ENCODE results near the gene TPT1.

TPT1 gene

DNA sequence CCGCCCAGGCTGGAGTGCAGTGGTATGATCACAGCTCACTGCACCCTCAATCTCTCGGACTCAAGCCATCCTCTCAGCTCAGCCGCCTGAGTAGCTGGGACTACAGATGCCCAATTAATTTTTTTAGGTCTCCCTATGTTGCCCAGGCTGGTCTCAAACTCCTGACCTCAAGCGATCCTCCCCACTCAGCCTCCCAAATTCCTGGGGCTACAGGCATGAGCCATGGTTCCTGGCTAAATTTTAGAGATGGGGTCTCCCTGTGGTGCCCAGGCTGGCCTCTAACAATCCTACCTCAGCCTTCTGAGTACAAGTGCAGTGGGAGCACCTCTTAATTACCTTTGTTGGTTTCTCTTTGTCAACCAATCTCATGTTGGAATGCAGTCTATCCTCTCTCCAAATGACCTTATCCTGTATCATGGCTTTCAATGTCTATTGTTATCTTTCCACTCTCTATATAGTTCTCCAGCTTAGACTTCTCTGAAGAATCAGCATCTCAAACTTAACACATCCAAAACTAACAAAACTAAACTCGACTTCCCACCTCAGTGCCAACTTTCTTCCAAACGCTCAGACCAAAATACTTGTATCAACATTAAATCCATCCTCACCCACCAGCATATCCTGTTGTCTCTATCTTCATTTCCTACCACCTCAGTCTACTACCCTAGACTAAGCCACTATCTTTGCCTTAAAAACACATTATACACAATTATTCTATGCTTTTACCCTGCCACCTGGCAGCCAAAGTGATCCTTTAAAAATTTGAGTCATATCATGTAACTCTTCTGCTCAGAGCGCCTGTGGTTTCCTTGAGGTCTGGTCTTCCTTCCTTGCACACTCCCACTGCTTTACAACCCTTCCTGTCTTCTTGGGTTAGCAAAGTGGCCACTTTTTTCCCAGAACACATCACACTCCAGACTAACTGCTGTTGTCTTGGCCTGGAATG lies 6.7 kb downstream of the TPT1 start:
- DNase-seq, result peak; percentile 27 to 61

DNA sequence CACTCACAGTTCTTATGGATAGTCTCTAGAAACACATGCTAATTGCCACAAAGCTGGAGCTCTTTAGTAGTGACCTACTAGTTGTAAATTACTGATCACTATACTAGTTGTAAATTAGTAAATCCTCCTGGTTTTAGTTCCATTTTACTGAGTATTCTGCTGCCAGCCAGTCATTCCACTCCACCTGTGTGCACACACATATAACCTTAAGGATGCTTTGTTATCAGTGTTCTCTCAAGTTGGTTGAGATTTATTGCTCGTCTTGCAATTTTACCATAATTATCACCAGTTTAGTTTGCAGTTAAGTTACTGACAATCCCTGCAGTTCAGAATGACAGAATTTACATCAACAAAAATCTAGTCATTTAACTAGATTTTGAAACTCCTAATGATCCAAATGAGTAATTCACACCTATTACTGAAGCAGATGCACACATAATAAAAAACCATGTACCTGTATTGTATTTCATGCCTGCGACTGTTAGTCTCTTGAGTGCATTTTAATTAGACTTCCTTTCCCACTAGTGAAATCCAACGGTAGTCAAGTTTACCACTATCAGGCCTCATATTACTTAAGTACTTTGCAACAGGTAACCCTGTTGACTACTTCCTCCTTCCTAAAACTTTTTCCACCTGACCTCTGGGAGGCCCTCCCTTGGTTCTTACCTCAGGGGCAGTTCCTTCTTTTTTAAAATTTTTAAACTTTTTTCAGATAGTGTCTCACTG lies 7.6 kb downstream of the TPT1 start:
- no peak for DNase-seq

DNA sequence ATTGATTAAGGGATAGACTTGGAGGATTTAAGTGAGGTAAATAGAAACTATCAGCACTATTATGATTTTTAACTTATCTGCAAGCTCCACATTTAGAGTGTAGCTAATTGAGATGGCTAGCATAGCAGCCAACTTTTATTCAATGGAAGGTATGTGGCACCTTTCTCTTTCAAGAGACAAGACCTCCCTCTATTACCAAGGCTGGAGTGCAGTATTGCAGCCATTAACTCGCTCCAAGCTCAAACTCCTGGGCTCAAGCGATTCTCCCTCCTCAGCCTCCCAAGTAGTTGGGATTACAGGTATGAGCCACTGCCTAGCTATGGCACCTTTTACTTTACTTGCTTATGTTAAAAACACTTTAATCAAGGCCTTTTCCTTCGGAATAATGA lies 8.2 kb downstream of the TPT1 start:
- no peak for DNase-seq

DNA sequence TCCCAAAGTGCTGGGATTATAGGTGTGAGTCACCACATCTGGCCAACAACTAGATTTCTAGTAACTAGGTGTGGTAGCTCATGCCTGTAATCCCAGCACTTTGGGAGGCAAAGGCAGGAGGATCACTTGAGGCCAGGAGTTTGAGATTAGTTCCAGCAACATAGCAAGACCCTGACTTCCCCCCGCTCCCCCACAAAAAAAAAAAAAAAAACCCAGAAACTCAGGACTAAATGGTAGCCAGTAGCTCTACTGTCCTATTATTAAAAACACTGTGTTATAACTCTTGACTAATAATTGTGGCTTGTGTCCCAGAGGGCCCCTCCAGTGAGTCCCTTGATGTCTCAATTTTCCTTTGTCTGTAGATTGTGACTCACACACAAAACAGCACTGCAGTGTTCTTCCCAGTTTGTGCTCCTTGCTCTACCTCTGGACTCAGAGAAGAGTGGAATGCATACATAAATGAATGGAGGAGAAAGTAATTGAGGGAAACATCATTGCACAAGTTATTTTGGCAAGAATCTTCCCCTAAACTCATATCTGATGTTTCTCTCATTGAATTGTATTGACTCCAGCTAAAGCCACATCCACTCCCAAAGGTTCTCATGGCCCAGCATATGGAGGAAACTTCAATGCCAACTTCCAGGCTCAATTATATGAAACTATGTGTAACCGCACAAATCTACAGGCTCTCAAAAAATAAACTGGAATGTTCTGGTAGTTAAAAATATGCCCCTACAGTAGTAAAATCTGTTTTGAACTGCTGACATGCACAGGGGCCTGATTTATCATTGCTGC lies 8.8 kb downstream of the TPT1 start:
- no peak for DNase-seq

GRCh38 chr13:45331692-45332035 lies 9.3 kb downstream of the TPT1 start:
- no peak for DNase-seq

DNA sequence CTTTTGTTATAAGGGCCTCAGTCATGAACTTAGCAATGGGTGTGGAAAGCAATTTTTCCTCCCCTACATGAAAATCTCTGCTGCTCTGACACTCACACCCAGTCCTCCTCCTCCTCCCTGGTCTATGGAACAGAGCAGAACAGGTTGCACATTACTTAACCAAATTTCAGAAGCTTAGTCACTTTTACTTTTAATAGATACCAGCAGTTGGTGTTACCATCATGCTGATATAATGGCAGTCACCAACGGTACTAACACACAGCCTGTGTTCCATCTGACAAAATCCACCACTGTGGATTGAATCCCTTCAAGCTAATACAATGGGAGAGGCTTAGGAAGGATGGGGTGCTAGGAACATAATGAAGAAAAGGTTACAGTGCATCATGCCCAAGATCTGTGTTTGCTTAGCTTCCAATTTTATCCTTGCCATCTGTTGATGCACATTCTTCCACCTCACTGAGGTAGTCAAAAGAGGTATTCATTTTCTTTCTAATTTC lies 9.8 kb downstream of the TPT1 start:
- DNase-seq, result no peak

DNA sequence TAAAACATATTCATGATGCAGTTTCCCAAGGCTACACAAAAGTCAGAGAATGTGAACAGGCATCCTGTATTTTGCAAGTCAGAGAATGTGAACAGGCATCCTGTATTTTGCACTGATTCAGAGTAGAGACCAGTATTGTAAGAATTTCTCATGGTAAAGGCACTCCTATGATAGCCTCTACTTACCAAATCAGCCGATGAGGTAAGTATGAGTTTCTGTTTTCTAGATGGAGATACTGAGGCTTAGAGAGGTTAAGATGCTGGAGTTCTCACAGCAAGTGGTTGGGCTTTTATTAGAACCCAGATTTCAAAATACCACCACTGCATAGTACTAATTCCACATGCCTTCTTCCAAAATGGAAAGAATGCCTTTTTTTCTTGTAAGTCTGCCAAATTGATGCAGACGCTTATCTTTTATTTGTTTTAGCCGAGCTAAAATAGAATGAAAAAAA lies 12.3 kb downstream of the TPT1 start:
- no peak for DNase-seq

GRCh38 chr13:45327253-45327955 lies 13.6 kb downstream of the TPT1 start:
- no peak for DNase-seq

- no peak for DNase-seq
These were observed 15.2 kb downstream of the TPT1 start for GRCh38 chr13:45325806-45326205.

GRCh38 chr13:45320876-45321629 lies 19.9 kb downstream of the TPT1 start:
- no peak for DNase-seq

DNA sequence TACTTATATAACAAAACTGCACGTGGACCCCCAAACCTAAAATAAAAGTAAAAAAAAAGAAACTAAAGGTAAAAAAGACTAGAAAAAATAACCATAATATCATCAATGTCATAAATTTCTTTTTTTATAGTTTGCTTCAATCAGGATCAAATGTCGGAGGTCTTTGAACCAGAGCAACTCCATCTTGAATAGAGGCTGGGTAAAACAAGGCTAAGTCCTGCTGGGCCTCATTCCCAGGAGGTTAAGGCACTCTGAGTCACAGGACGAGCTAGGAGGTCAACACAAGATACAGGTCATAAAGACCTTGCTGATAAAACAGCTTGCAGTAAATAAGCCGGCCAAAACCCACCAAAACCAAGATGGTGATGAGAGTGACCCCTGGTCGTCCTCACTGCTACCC lies 24.0 kb downstream of the TPT1 start:
- DNase-seq, result no peak

DNA sequence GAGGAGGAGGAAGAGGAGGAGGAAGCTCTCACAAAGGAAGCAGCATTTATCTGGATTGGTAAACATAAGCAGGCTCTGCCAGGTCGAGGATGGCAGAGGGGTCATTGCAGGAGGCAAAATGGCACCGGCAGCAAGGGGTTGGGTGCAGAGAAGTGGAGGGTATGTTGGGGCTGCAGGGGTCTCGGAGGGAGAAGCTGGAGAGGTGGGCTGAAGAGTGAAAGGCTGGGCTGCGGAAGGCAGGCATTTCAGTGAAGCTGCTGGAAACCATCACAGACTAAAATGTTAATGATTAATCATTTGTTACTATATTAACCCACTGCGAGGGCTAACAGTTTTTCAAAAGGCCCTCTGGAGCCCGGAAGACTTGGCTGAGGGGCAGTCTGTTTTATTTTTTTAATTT lies 24.6 kb downstream of the TPT1 start:
- DNase-seq, result no peak

DNA sequence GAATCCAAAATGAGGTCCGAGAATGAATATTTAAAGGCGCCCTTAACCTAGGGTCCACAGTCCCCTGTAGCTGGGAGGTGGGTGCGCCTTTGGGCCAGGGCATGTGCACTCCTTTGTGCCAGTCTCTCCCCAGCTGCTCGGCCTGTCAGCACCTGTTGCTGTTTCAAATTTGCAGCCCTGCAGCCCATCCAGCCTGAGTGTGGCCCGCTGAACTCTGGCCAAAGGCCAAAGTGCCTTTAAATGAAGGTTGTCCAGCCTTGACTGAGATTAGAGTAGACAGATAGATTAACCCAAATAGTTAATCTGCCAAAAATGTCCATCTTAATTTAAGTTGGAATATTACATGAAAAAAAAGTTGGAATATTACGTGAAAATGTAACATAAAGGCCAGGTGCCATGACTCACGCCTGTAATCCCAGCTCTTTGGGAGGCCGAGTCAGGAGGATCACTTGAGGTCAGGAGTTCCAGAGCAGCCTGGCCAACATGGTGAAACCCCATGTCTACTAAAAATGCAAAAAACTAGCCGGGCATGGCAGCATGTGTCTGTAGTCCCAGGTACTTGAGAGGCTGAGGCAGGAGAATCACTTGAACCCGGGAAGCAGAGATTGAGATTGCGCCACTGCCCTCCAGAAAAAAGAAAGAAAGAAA lies 25.3 kb downstream of the TPT1 start:
- no peak for DNase-seq

DNA sequence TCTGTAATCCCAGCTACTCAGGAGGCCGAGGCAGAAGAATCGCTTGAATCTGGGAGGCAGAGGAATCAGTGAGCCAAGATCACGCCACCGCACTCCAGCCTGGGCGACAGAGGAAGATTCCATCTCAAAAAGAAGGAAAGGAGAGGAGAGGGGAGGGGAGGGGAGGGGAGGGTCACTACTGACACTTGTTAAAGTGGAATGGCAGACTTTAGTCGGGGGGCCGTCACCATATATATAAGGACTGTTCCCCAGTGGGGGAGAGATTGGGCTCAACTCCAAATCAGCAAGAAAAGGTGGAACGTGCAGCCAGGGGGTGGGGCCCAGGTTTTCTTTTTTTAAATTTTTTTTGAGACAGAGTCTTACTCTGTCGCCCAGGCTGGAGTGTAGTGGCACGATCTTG lies 26.2 kb downstream of the TPT1 start:
- no peak for DNase-seq

DNA sequence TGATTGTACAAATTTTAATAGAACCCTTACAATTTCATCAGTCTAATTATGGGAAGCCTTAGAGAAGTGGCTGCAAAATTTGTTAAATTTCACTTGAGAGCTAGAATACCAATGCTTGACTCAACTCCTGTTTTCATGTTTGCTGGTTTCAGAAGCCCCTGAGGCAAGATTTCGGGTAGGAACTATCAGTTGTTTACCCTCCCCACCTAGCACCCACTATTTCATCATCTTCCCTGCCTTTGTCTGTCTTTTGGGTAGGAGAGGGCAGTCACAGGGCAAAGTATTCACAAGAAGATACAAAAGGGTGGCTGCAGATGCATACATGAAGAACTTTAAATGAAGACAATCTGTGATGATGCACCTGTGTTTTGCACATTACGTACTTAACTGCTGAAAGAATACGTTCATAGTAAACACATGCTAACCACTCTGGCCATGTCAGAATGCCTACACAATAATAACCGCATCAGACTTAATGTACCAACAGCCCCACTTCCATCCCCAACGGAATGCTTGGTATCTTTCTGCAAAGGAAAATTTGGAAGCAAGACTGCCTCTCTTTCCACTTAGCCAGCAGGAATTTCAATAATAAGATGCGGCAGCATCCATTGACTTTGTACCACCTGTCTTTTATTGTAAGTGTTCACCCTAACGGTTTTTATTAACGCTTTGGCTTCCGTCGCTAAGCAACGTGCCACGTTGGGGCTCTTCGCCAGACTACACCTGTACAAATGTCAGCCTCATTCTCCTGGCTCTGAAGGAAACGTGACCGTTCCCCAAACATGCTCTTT lies 30.4 kb downstream of the TPT1 start:
- DNase-seq, result no peak

GRCh38 chr13:45306966-45307365 lies 34.0 kb downstream of the TPT1 start:
- DNase-seq, result no peak

DNA sequence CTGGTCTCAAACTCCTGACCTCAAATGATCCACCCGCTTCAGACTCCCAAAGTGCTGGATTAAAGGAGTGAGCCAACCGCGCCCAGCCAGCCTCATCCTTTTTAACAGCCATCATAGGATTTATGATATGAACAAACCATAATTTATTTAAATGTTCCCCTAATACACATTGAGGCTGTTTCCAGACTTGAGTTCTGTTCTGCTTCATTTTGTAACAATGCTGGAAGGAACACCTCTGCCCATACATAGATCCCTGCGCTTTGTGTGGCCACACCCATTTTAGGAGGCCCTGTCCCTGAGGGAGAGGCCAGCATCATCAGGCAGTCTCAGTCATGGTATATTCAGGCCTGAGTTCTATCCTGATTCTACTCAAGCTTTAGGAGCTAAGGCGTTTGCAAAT lies 35.9 kb downstream of the TPT1 start:
- DNase-seq, result no peak

DNA sequence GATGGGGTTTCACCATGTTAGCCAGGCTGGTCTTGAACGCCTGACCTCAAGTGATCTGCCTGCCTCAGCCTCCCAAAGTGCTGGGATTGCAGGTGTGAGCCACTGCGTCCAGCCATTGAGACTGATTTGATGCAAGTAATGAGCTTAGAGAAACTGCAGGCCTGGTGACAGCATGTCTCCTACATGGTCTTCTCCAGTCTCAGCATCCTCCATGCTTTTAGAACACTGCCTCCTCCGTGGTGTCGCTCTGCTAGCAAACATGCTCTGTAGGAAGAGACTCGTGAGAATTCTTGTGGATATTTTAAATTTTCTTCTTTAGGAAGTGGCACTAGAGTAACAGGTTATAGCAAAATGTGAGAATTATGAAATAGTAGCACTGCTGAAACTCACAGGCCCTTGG lies 37.1 kb downstream of the TPT1 start:
- DNase-seq, result no peak

GRCh38 chr13:45303026-45303425 lies 38.0 kb downstream of the TPT1 start:
- DNase-seq, result no peak

GRCh38 chr13:45302507-45302906 lies 38.5 kb downstream of the TPT1 start:
- no peak for DNase-seq
